ENCODE data around the gene KLHL26.

The KLHL26 gene

DNA sequence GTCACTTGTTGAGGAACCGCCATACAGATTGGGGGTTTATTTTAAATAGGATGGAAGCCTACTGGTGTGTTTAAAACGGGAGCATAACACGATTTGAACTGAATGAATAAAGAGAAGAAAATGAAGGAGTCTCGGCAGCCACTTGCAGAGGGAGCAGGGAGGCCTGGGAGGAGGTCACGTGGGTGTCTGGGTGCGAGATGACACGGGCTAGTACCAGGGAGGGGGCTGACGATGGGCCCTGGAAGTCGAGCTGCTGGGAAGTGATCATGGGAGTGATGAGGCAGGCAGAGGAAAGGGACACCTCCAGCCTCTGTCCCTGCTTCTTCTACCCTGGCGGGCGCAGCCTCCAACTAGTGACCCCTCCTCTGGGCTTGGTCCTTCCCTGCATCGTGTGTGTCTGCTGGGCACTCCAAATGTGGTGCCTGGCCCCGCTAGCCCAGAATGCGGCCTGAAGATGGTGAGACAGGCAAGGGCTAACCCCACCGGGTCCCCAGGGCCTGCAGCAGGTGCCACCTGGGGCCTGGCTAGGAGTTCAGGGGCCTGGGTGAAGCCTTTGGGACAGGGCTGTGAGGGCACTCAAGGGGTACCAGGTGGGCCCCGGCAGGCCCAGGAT, 82.1 kb downstream of the KLHL26 start:
- Histone ChIP-seq H3K4me2 (ENCODE audit: insufficient read depth, low read length) (no peak overlapping the region), H3K27me3 (ENCODE audit: insufficient read depth, low read length, poor library complexity) (no peaks in the 10 kb centered on the region), H3K79me2 (ENCODE audit: insufficient read depth, low read length) (no peaks in the 10 kb centered on the region), H3K27ac (ENCODE audit: low read length) (no peak overlapping the region), H3K36me3 (ENCODE audit: insufficient read depth, low read length) (no peaks in the 10 kb centered on the region), H3K4me1 (ENCODE audit: insufficient read depth, low read length) (no peaks in the 10 kb centered on the region), H3K9ac (ENCODE audit: low read depth, low read length) (no peak overlapping the region), H3K4me3 (ENCODE audit: low read depth in 1 of 2, low read length in 2 of 2) (no peak overlapping the region), H3K9me3 (ENCODE audit: insufficient read depth, low read length, severe bottlenecking) (no peaks in the 10 kb centered on the region), H2AFZ (ENCODE audit: low read depth, low read length) (no peak overlapping the region), H4K20me1 (ENCODE audit: insufficient read depth, low read length) (peaks cover 35% of the 10 kb centered on the region)
- TF ChIP-seq, protein P1, sequence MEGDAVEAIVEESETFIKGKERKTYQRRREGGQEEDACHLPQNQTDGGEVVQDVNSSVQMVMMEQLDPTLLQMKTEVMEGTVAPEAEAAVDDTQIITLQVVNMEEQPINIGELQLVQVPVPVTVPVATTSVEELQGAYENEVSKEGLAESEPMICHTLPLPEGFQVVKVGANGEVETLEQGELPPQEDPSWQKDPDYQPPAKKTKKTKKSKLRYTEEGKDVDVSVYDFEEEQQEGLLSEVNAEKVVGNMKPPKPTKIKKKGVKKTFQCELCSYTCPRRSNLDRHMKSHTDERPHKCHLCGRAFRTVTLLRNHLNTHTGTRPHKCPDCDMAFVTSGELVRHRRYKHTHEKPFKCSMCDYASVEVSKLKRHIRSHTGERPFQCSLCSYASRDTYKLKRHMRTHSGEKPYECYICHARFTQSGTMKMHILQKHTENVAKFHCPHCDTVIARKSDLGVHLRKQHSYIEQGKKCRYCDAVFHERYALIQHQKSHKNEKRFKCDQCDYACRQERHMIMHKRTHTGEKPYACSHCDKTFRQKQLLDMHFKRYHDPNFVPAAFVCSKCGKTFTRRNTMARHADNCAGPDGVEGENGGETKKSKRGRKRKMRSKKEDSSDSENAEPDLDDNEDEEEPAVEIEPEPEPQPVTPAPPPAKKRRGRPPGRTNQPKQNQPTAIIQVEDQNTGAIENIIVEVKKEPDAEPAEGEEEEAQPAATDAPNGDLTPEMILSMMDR (IDR thresholded peaks at IDR 0.05; ENCODE audit: borderline replicate concordance, extremely low read depth, low read length, poor library complexity, severe bottlenecking): no peak
- TF ChIP-seq EZH2 (IDR thresholded peaks at IDR 0.05; ENCODE audit: borderline replicate concordance, low read depth, low read length, severe bottlenecking): no peak
- ATAC-seq (ENCODE audit: insufficient read depth, low read depth) (no peak), DNase-seq (no peak)

DNA sequence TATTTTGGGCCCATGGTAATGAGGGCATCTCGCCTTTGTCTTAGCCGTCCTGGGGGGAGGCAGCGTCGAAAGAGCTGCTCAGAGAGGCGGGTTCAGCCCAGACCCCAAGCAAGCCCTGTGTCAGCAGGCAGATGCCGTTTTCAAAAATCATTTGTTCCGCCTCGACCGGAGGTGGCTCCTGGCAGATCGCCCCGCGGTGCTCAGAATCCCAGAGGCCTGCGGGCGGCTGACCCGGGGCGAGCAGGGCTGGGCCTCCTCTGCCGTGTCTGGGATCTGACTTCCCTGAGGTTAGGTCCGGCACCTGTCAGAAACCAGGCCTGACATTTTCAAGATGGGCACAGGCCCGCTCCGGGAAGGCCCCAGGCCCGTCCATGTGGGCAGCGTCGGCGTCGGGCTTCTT, 82.7 kb downstream of the KLHL26 start:
- H3K4me3 ChIP-seq (ENCODE audit: low read depth in 1 of 2, low read length in 2 of 2): no peak overlapping the region
- H3K27me3 ChIP-seq (ENCODE audit: insufficient read depth, low read length, poor library complexity): no peaks in the 10 kb centered on the region
- no peaks in the 10 kb centered on the region for H3K79me2 ChIP-seq (ENCODE audit: insufficient read depth, low read length)
- ATAC-seq (ENCODE audit: insufficient read depth, low read depth): no peak
- no peak overlapping the region for H3K9ac ChIP-seq (ENCODE audit: low read depth, low read length)
- no peaks in the 10 kb centered on the region for H3K36me3 ChIP-seq (ENCODE audit: insufficient read depth, low read length)
- no peaks in the 10 kb centered on the region for H3K9me3 ChIP-seq (ENCODE audit: insufficient read depth, low read length, severe bottlenecking)
- no peak overlapping the region for H3K27ac ChIP-seq (ENCODE audit: low read length)
- H4K20me1 ChIP-seq (ENCODE audit: insufficient read depth, low read length): peaks cover 37% of the 10 kb centered on the region
- H3K4me1 ChIP-seq (ENCODE audit: insufficient read depth, low read length): no peaks in the 10 kb centered on the region
- no peak overlapping the region for H3K4me2 ChIP-seq (ENCODE audit: insufficient read depth, low read length)
- no peak for DNase-seq
- no peak overlapping the region for H2AFZ ChIP-seq (ENCODE audit: low read depth, low read length)
- no peak for TF ChIP-seq EZH2 (IDR thresholded peaks at IDR 0.05; ENCODE audit: borderline replicate concordance, low read depth, low read length, severe bottlenecking)

All from DND-41 (cell line).